ENCODE results near the gene RP9. TPM values are rescaled to one million over a fixed set of nuclear protein-coding genes. Genes with fewer than 3 reads are reported as not detected.
"Not testable (repeated sequence)": the region's sequence is repeated elsewhere in the genome, so short reads cannot be mapped to it uniquely, and the experiment has no call there.

RP9 gene
- total RNA-seq, 2 experiments from 2014 or later, result 17.6 to 20.3 TPM

DNA sequence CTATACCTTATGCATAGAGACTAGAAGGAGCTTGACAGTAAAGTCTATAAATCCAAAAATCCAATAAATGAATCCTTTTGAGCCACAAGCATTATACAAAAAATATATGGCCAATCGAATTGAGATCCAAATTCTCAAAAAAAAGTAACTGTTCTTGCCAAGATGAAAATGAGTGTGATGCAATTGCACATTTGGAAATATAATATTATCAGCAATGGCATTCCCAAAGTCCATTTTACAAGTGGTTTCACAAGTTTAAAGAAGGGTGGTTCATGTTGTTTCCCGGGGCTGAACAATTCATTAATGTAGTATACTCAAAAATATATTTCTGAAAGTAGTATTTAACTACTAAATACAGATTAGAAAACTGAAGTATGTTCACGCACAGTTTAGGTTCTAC is 7.3 kb downstream of the RP9 start:
- intact Hi-C loops (cut with DNase I, micrococcal nuclease), result no loop called here
- Histone ChIP-seq H3K27me3 (ENCODE audit: control insufficient read depth in 1 of 2, insufficient read depth in 2 of 2, low read length in 2 of 2) (no peaks in the 10 kb centered on the region), H3K4me1 (ENCODE audit: insufficient read depth, low read length) (peaks cover 9% of the 10 kb centered on the region), H3K27ac (ENCODE audit: low read depth in 1 of 2, low read length in 2 of 2) (no peak overlapping the region), H3K36me3 (ENCODE audit: insufficient read depth, low read length) (peaks cover 53% of the 10 kb centered on the region), H3K9me3 (ENCODE audit: control insufficient read depth in 1 of 2, insufficient read depth in 1 of 2, low read length in 2 of 2) (no peaks in the 10 kb centered on the region), H3K4me3 (ENCODE audit: low read length) (no peak overlapping the region)
- Mint-ChIP-seq H3K4me3 (no peak overlapping the region), H3K36me3 (ENCODE audit: low read depth) (peaks cover 69% of the 10 kb centered on the region), H3K9me3 (no peaks in the 10 kb centered on the region), H3K27ac (no peak overlapping the region), H3K4me1 (ENCODE audit: low read depth) (peaks cover 36% of the 10 kb centered on the region), H3K27me3 (no peaks in the 10 kb centered on the region)
- no peak for ATAC-seq (ENCODE audit: poor library complexity)
- CTCF ChIA-PET, result no interaction called here
- no peak for DNase-seq
- TF ChIP-seq, protein P1, sequence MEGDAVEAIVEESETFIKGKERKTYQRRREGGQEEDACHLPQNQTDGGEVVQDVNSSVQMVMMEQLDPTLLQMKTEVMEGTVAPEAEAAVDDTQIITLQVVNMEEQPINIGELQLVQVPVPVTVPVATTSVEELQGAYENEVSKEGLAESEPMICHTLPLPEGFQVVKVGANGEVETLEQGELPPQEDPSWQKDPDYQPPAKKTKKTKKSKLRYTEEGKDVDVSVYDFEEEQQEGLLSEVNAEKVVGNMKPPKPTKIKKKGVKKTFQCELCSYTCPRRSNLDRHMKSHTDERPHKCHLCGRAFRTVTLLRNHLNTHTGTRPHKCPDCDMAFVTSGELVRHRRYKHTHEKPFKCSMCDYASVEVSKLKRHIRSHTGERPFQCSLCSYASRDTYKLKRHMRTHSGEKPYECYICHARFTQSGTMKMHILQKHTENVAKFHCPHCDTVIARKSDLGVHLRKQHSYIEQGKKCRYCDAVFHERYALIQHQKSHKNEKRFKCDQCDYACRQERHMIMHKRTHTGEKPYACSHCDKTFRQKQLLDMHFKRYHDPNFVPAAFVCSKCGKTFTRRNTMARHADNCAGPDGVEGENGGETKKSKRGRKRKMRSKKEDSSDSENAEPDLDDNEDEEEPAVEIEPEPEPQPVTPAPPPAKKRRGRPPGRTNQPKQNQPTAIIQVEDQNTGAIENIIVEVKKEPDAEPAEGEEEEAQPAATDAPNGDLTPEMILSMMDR (IDR thresholded peaks at IDR 0.05), result no peak
- POLR2A ChIA-PET, result no interaction called here

DNA sequence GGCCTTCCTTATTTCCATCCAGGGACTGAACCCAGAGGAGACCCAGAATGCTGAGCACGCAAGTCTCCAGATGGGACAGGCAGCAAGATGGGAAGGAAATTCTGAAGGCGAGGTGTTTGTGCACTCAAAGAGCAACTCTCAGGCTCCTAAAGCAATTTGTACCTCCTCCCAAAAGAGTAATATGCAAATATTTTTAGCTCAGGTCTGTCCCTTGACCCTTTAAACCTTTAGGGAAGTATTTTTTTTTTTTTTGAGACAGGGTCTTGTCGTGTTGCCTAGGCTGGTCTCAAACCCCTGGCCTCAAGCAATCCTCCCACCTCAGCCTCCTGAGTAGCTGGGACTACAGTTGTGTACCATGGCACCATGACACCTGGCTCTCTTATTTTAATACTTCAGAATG is 8.4 kb downstream of the RP9 start:
- TF ChIP-seq, protein P1 (IDR thresholded peaks at IDR 0.05), result no peak
- no peaks in the 10 kb centered on the region for H3K4me1 ChIP-seq (ENCODE audit: insufficient read depth, low read length)
- no peaks in the 10 kb centered on the region for H3K9me3 ChIP-seq (ENCODE audit: control insufficient read depth in 1 of 2, insufficient read depth in 1 of 2, low read length in 2 of 2)
- CTCF ChIA-PET, result no interaction called here
- POLR2A ChIA-PET, result interaction anchor here (1.2 kb wide), 1 partner anchor 38 kb away, joined by 3 read pairs; the partner anchor contains the start of gene NT5C3A
- H3K27me3 ChIP-seq (ENCODE audit: control insufficient read depth in 1 of 2, insufficient read depth in 2 of 2, low read length in 2 of 2), result no peaks in the 10 kb centered on the region
- Mint-ChIP-seq H3K4me3 (no peak overlapping the region), H3K4me1 (ENCODE audit: low read depth) (peaks cover 27% of the 10 kb centered on the region), H3K36me3 (ENCODE audit: low read depth) (peaks cover 80% of the 10 kb centered on the region), H3K27ac (no peak overlapping the region), H3K9me3 (no peaks in the 10 kb centered on the region), H3K27me3 (no peaks in the 10 kb centered on the region)
- H3K27ac ChIP-seq (ENCODE audit: low read depth in 1 of 2, low read length in 2 of 2), result no peak overlapping the region
- no peak for ATAC-seq (ENCODE audit: poor library complexity)
- H3K36me3 ChIP-seq (ENCODE audit: insufficient read depth, low read length), result peaks cover 63% of the 10 kb centered on the region
- intact Hi-C loops (cut with DNase I, micrococcal nuclease), result no loop called here
- DNase-seq, result no peak
- no peak overlapping the region for H3K4me3 ChIP-seq (ENCODE audit: low read length)

DNA sequence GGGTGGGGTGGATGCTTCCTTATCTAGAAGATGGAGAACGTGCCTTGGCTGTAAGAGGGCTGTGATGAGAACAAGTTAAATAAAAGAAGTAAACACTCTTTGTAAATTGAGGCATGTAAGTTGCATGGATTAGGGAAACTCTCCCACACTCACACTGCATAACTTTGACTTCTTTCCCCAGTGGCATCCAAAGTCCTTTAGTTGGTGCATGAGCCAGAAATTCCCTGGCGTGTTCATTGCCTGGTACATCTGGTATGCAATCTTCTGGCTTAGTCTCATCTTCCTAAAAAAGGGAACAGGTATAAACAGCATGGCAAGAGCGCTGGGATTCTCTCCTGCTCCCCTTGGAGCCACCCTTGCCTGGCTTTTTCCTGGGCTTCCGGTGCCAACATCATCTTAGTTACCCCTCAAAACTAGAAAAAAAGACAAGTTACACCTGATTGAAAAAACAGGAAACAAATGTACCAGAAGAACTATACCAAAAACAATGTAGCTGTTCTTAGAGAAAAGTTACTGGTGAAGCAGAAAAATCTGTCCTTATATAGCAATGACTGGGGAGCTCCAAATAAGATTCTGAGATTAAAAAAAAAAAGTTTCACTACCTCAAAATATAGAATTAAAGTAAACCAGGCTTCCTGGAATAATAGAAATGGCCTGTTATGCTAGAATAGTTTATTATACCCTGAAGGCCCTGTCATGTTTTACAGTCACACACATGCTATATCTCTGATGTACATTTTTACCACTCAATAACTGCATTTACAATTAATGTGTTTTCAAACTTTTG is 9.9 kb downstream of the RP9 start:
- H3K4me3 ChIP-seq (ENCODE audit: low read length), result no peak overlapping the region
- no peak overlapping the region for H3K27ac ChIP-seq (ENCODE audit: low read depth in 1 of 2, low read length in 2 of 2)
- no peaks in the 10 kb centered on the region for H3K27me3 ChIP-seq (ENCODE audit: control insufficient read depth in 1 of 2, insufficient read depth in 2 of 2, low read length in 2 of 2)
- H3K36me3 Mint-ChIP-seq (ENCODE audit: low read depth), result peaks cover 89% of the 10 kb centered on the region
- ChIA-PET CTCF (no interaction called here), POLR2A (interaction anchor here (1.2 kb wide), 1 partner anchor 37 kb away, joined by 3 read pairs; the partner anchor contains the start of gene NT5C3A)
- no peaks in the 10 kb centered on the region for H3K9me3 ChIP-seq (ENCODE audit: control insufficient read depth in 1 of 2, insufficient read depth in 1 of 2, low read length in 2 of 2)
- H3K27ac Mint-ChIP-seq, result peak overlapping the region; percentile 30
- intact Hi-C loops (cut with DNase I, micrococcal nuclease), result no loop called here
- peaks cover 16% of the 10 kb centered on the region for H3K4me1 Mint-ChIP-seq (ENCODE audit: low read depth)
- no peak overlapping the region for H3K4me3 Mint-ChIP-seq
- DNase-seq, result no peak
- peaks cover 68% of the 10 kb centered on the region for H3K36me3 ChIP-seq (ENCODE audit: insufficient read depth, low read length)
- H3K9me3 Mint-ChIP-seq, result no peaks in the 10 kb centered on the region
- TF ChIP-seq, protein P1 (IDR thresholded peaks at IDR 0.05), result no peak
- H3K27me3 Mint-ChIP-seq, result no peaks in the 10 kb centered on the region
- H3K4me1 ChIP-seq (ENCODE audit: insufficient read depth, low read length), result no peaks in the 10 kb centered on the region
- no peak for ATAC-seq (ENCODE audit: poor library complexity)

DNA sequence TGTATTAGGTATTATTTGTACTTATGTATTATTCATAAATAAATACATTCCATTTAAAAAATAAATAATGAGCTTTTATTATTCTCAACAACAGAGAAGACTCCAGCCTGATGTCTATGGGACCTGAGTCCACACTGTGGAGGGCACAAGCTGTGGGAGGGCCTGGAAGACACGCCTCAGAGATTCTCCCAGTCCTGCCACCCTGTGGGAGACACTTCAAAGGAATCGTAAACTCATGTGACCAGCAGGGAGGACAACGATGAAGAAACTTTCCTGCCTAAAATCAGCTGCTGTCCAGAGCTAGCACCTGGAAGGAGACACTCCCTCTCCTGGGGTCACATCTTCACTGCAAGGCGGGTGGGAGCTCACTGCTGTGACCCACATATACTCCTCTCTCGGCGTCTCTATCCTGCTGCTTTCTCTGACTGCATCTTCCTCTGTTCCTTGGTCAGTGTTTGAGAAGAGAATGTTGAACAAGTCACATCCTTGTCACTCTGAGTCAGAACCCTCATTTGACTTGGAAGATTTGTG is 14.4 kb downstream of the RP9 start:
- H3K27ac ChIP-seq (ENCODE audit: low read depth in 1 of 2, low read length in 2 of 2); POLR2A ChIA-PET; CTCF ChIA-PET; H3K4me3 Mint-ChIP-seq; H3K27me3 Mint-ChIP-seq; intact Hi-C loops (cut with DNase I, micrococcal nuclease); H3K4me1 Mint-ChIP-seq (ENCODE audit: low read depth); H3K27ac Mint-ChIP-seq; H3K9me3 Mint-ChIP-seq; H3K9me3 ChIP-seq (ENCODE audit: control insufficient read depth in 1 of 2, insufficient read depth in 1 of 2, low read length in 2 of 2); DNase-seq; H3K27me3 ChIP-seq (ENCODE audit: control insufficient read depth in 1 of 2, insufficient read depth in 2 of 2, low read length in 2 of 2); H3K4me1 ChIP-seq (ENCODE audit: insufficient read depth, low read length); ATAC-seq (ENCODE audit: poor library complexity); H3K4me3 ChIP-seq (ENCODE audit: low read length): not testable (repeated sequence)
- peaks cover 52% of the 10 kb centered on the region for H3K36me3 ChIP-seq (ENCODE audit: insufficient read depth, low read length)
- H3K36me3 Mint-ChIP-seq (ENCODE audit: low read depth), result peaks cover 70% of the 10 kb centered on the region
